ENCODE measurements around the gene CARD10. TPM values are rescaled to one million over a fixed set of nuclear protein-coding genes. Genes with fewer than 3 reads are reported as not detected.

The CARD10 gene
- total RNA-seq, 2 donors from 2014 or later, result 7.7 to 9.2 TPM

- DNase-seq (no peak), ATAC-seq (no peak)
- intact Hi-C loops (cut with DNase I), result no loop called here
Observed at GRCh38 chr22:37493979-37494378, 25.2 kb downstream of the CARD10 start.

GRCh38 chr22:37492428-37493344 lies 26.5 kb downstream of the CARD10 start:
- ATAC-seq (no peak), DNase-seq (no peak)
- intact Hi-C loops (cut with DNase I), result no loop called here

- intact Hi-C loops (cut with DNase I), result no loop called here
- DNase-seq (no peak), ATAC-seq (no peak)
Observed at GRCh38 chr22:37491559-37492427, 27.4 kb downstream of the CARD10 start.

- no peak for DNase-seq
- ATAC-seq, result no peak
- intact Hi-C loops (cut with DNase I), result no loop called here
Observed at GRCh38 chr22:37491106-37491505, 28.1 kb downstream of the CARD10 start.

GRCh38 chr22:37489983-37490382 lies 29.2 kb downstream of the CARD10 start:
- ATAC-seq (no peak), DNase-seq (no peak)
- intact Hi-C loops (cut with DNase I), result no loop called here

- no peak for ATAC-seq
- DNase-seq, result no peak
- intact Hi-C loops (cut with DNase I), result no loop called here
Observed at GRCh38 chr22:37488337-37489135, 30.7 kb downstream of the CARD10 start.

- no peak for ATAC-seq
- intact Hi-C loops (cut with DNase I), result no loop called here
- no peak for DNase-seq
Observed at GRCh38 chr22:37487571-37487970, 31.6 kb downstream of the CARD10 start.

- intact Hi-C loops (cut with DNase I), result no loop called here
- ATAC-seq (no peak), DNase-seq (no peak)
Observed at GRCh38 chr22:37487129-37487528, 32.1 kb downstream of the CARD10 start.

GRCh38 chr22:37486224-37486845 lies 32.9 kb downstream of the CARD10 start, which contains the start of gene MFNG:
Gene MFNG, minus strand, starts transcription at chr22:37486384. Its CDS starts 207 bp downstream, at chr22:37486177.
- DNase-seq (peak; percentile 80), ATAC-seq (peak; percentile 76 to 79)
- intact Hi-C loops (cut with DNase I), result no loop called here

- DNase-seq (no peak), ATAC-seq (peak in 1 of 2 donors; percentile 2)
- intact Hi-C loops (cut with DNase I), result no loop called here
Observed at GRCh38 chr22:37485395-37486223, 33.6 kb downstream of the CARD10 start.

- ATAC-seq (peak; percentile 61 to 62), DNase-seq (peak; percentile 88)
- intact Hi-C loops (cut with DNase I), result no loop called here
Observed at GRCh38 chr22:37484480-37485394, 34.5 kb downstream of the CARD10 start.

GRCh38 chr22:37483050-37483449 lies 36.2 kb downstream of the CARD10 start:
- DNase-seq, result no peak
- ATAC-seq, result no peak
- intact Hi-C loops (cut with DNase I), result no loop called here

GRCh38 chr22:37482244-37482643 lies 37.0 kb downstream of the CARD10 start:
- ATAC-seq (no peak), DNase-seq (no peak)
- intact Hi-C loops (cut with DNase I), result no loop called here

GRCh38 chr22:37481347-37481907 lies 37.8 kb downstream of the CARD10 start:
- DNase-seq (no peak), ATAC-seq (no peak)
- intact Hi-C loops (cut with DNase I), result no loop called here

GRCh38 chr22:37480387-37481346 lies 38.5 kb downstream of the CARD10 start:
- DNase-seq (no peak), ATAC-seq (no peak)
- intact Hi-C loops (cut with DNase I), result no loop called here
